Mammary epithelial cell (primary cell): ENCODE results near the gene RASGRP3.

Source experiments
- CTCF ChIP-seq, 2 donors: IDR thresholded peaks in 1 of 2; conservative IDR thresholded peaks in 1 of 2; 2 replicates each; pipeline ENCODE4 v1.5.1; 2011 to 2012; ENCODE audit warnings: inconsistent platforms in 2 of 2, low read length in 2 of 2, mild to moderate bottlenecking in 2 of 2, control low read depth in 1 of 2, low read depth in 1 of 2; ENCODE audit not compliant: insufficient read depth in 1 of 2; ENCODE audit errors: extremely low read depth in 1 of 2
- EZH2 ChIP-seq: IDR thresholded peaks from 2 replicates; pipeline ENCODE4 v1.6.1; 2012; ENCODE audit warnings: low read length, inconsistent platforms, borderline replicate concordance

- TF ChIP-seq CTCF (conservative IDR thresholded peaks at IDR 0.05 in 1 of 2, IDR thresholded peaks at IDR 0.05 in 1 of 2; ENCODE audit: extremely low read depth in 1 of 2, insufficient read depth in 1 of 2, low read depth in 1 of 2, low read length in 2 of 2) (no peak), EZH2 (no peak)
Measured at GRCh38 chr2:33505966-33506365, 29.5 kb downstream of the RASGRP3 start.
